ENCODE data around the gene SRRM5.

- TF ChIP-seq CTCF (IDR thresholded peaks at IDR 0.05): no peak
- TF ChIP-seq POLR2A (IDR thresholded peaks at IDR 0.05): no peak
Observed at GRCh38 chr19:43607238-43608205, 4.4 kb upstream of the SRRM5 start.
